HCT116 (cell line): Measurements from ENCODE around the gene CENPX. TPM values are rescaled to one million over a fixed set of nuclear protein-coding genes. Genes with fewer than 3 reads are reported as not detected.

Experiments used
- ATAC-seq: fragments of 200-7000 bp; cut with Tn5 transposase; 2 replicates; pipeline ENCODE4 v1.9.1; 2020; ENCODE audit warnings: mild to moderate bottlenecking, moderate library complexity
- BruUV-seq: library from RNA; stranded (reverse); fragments of 400-500 nt; replicated peaks from 2 replicates; lab custom pipeline; 2021; lab: Mats Ljungman, UMichigan
- CTCF ChIA-PET: fragments of 300-600 bp; sonication (Branson Sonifier 250); formaldehyde crosslinking; loops from one replicate; lab custom pipeline; 2021; ENCODE audit warnings: antibody characterized with exemption; lab: Charles Lee
- POLR2A ChIA-PET: fragments of 300-600, 350-600 bp; sonication (Branson Sonifier 250); formaldehyde crosslinking; loops from one replicate; lab custom pipeline; 2021; ENCODE audit warnings: antibody characterized with exemption; lab: Charles Lee
- RAD21 ChIA-PET, 2 experiments: fragments of 300-600 bp; sonication (Branson Sonifier 250); formaldehyde crosslinking; loops; one replicate each; lab custom pipeline; 2023; ENCODE audit warnings: low total read pairs in 2 of 2; ENCODE audit not compliant: uncharacterized antibody in 2 of 2, unreplicated experiment in 2 of 2, low non-redundant PET in 1 of 2; lab: Charles Lee
- DNase-seq: peaks from one replicate; pipeline ENCODE4 v3.0.0-alpha.2; 2010; ENCODE audit warnings: low read depth, low spot score
- H2AFZ ChIP-seq: fragments of 200-600 bp; shearing (Covaris generic), sonication (generic); 2 replicates; pipeline ENCODE4 v1.6.1; 2017; ENCODE audit warnings: low read depth, mixed run types, mixed read lengths, antibody characterized with exemption, low read length; ENCODE audit not compliant: poor library complexity, severe bottlenecking
- H3K27ac ChIP-seq: 2 replicates; pipeline ENCODE4 v1.5.1; 2012; ENCODE audit warnings: low read depth, low read length
- H3K27me3 ChIP-seq: fragments of 200-600 bp; sonication (generic); 2 replicates; pipeline ENCODE4 v1.6.1; 2016; ENCODE audit warnings: mixed run types, low read length, mixed read lengths; ENCODE audit not compliant: insufficient read depth
- H3K36me3 ChIP-seq, 2 experiments: fragments of 200-500 bp in 1 of 2; fragments of 200-600 bp in 1 of 2; sonication (Bioruptor generic) in 1 of 2; sonication (generic) in 1 of 2; 2 replicates each; pipeline versions ENCODE4 v1.5.1 to v1.6.1; 2014 to 2016; ENCODE audit warnings: low read length in 2 of 2, inconsistent platforms in 1 of 2, mixed read lengths in 1 of 2, mixed run types in 1 of 2; ENCODE audit not compliant: insufficient read depth in 2 of 2, control insufficient read depth in 1 of 2
- H3K4me1 ChIP-seq, 2 experiments: fragments of 200-600 bp in 1 of 2; sonication (generic) in 1 of 2; 2 replicates each; pipeline versions ENCODE4 v1.5.1 to v1.6.1; 2012 to 2017; ENCODE audit warnings: low read length in 2 of 2, inconsistent platforms in 1 of 2, mild to moderate bottlenecking in 1 of 2, mixed read lengths in 1 of 2, mixed run types in 1 of 2, moderate library complexity in 1 of 2; ENCODE audit not compliant: insufficient read depth in 2 of 2, control insufficient read depth in 1 of 2
- H3K4me2 ChIP-seq: fragments of 200-600 bp; sonication (generic); 2 replicates; pipeline ENCODE4 v1.6.1; 2017; ENCODE audit warnings: mixed run types, low read length, mixed read lengths
- H3K4me3 ChIP-seq, 2 experiments: fragments of 200-600 bp in 1 of 2; sonication (generic) in 1 of 2; replicated peaks in 1 of 2; 2 replicates each; pipeline ENCODE4 v1.5.1; 2011 to 2016; ENCODE audit warnings: low read length in 2 of 2, control low read depth in 1 of 2, low read depth in 1 of 2, mild to moderate bottlenecking in 1 of 2, mixed read lengths in 1 of 2, mixed run types in 1 of 2
- H3K79me2 ChIP-seq: fragments of 200-600 bp; sonication (generic); 2 replicates; pipeline ENCODE4 v1.6.1; 2017; ENCODE audit warnings: mild to moderate bottlenecking, mixed run types, low read length, moderate library complexity, mixed read lengths; ENCODE audit not compliant: insufficient read depth
- H3K9ac ChIP-seq: fragments of 200-600 bp; sonication (generic); 2 replicates; pipeline ENCODE4 v1.6.1; 2016; ENCODE audit warnings: low read length, mixed read lengths
- H3K9me2 ChIP-seq: fragments of 200-600 bp; sonication (generic), shearing (Covaris generic); 2 replicates; pipeline ENCODE4 v1.6.1; 2017; ENCODE audit warnings: mixed run types, mild to moderate bottlenecking, moderate library complexity; ENCODE audit not compliant: insufficient read depth
- H3K9me3 ChIP-seq, 2 experiments: fragments of 200-500 bp in 1 of 2; fragments of 200-600 bp in 1 of 2; sonication (Bioruptor generic) in 1 of 2; sonication (generic) in 1 of 2; 2 replicates each; pipeline ENCODE4 v1.6.1; 2014 to 2017; ENCODE audit warnings: low read length in 2 of 2, mixed read lengths in 2 of 2, inconsistent platforms in 1 of 2, low read depth in 1 of 2, mild to moderate bottlenecking in 1 of 2, mixed run types in 1 of 2, moderate library complexity in 1 of 2; ENCODE audit not compliant: control insufficient read depth in 1 of 2, insufficient read depth in 1 of 2
- H4K20me1 ChIP-seq: fragments of 200-600 bp; sonication (generic), shearing (Covaris generic); 2 replicates; pipeline ENCODE4 v1.6.1; 2017; ENCODE audit warnings: mixed run types, mild to moderate bottlenecking, moderate library complexity; ENCODE audit not compliant: insufficient read depth
- CTCF ChIP-seq, 3 experiments: fragments of 200-600 bp in 1 of 3; sonication (generic) in 1 of 3; IDR thresholded peaks in 2 of 3; conservative IDR thresholded peaks in 1 of 3; 2 replicates each; pipeline ENCODE4 v1.5.1; 2012 to 2017; ENCODE audit warnings: low read depth in 2 of 3, low read length in 2 of 3, antibody characterized with exemption in 1 of 3, borderline replicate concordance in 1 of 3, control low read depth in 1 of 3, mild to moderate bottlenecking in 1 of 3, mixed read lengths in 1 of 3, mixed run types in 1 of 3, moderate library complexity in 1 of 3; ENCODE audit not compliant: insufficient read depth in 1 of 3
- POLR2A ChIP-seq: IDR thresholded peaks from 2 replicates; pipeline ENCODE4 v1.7.0; 2011; ENCODE audit warnings: borderline replicate concordance; ENCODE audit not compliant: insufficient read depth, insufficient read length; ENCODE audit errors: extremely low read depth
- POLR2AphosphoS5 ChIP-seq: IDR thresholded peaks from 2 replicates; pipeline ENCODE4 v1.6.1; 2011; ENCODE audit warnings: mild to moderate bottlenecking, low read depth, low read length, moderate library complexity
- RAD21 ChIP-seq: IDR thresholded peaks from 2 replicates; pipeline ENCODE4 v1.6.1; 2012; ENCODE audit warnings: low read depth, mild to moderate bottlenecking
- ZFX ChIP-seq: fragments of 450-650 bp; IDR thresholded peaks from 2 replicates; pipeline ENCODE4 v1.6.1; 2017
- ZNF274 ChIP-seq: fragments of 200-500 bp; sonication (Bioruptor generic); IDR thresholded peaks from 2 replicates; pipeline ENCODE4 v1.6.1; 2014; ENCODE audit warnings: mild to moderate bottlenecking, low read depth, low read length, inconsistent platforms
- intact Hi-C: fragments of 100-400 bp; cut with micrococcal nuclease; formaldehyde crosslinking; loops from 2 replicates; pipeline ENCODE4 v1.10.0; 2022
- total RNA-seq: library from RNA; stranded (reverse); gene quantifications from one replicate; pipeline ENCODE4 v1.2.1, GENCODE V29; 2021; ENCODE audit not compliant: unreplicated experiment
- TF ChIP-seq, protein P1 (sequence below): IDR thresholded peaks from 2 replicates; pipeline ENCODE4 v1.6.1; 2012

CENPX gene
- total RNA-seq, 1 experiment from 2014 or later, result 184 TPM

DNA sequence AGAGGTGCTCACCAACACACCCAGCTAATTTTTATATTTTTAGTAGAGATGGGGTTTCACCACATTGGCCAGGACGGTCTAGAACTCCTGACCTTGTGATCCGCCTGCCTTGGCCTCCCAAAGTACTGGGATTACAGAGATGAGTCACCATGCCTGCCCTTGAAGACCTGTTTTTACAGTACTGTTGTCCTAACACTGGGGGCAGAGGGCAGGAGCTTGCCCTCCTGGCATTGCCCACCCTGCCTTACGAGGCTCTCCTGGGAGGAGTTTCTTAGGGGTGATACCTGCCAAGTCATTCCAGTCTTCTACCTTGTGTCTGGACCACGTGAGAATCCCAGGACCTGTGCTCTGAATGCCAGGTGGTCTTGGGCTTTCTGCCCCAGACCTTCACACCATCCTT, 42.6 kb downstream of the CENPX start (continued):
- TF ChIP-seq CTCF (IDR thresholded peaks at IDR 0.05 in 2 of 3, conservative IDR thresholded peaks at IDR 0.05 in 1 of 3; ENCODE audit: borderline replicate concordance in 1 of 3, insufficient read depth in 1 of 3, low read depth in 2 of 3, low read length in 2 of 3), result no peak
- no peak for TF ChIP-seq ZFX
- TF ChIP-seq ZNF274, result no peak

- peak overlapping the region; percentile 94; the same call in 1 of the 2 replicates for H3K27ac ChIP-seq
- peak overlapping the region; percentile 78 to 92 for H3K4me3 ChIP-seq
- RAD21 ChIA-PET, result interaction anchor here in 1 of 2 experiments (0.5 kb wide), 1 partner anchor 51 kb away, joined by 3 read pairs; the partner anchor contains the start of gene MAFG
- no peaks in the 10 kb centered on the region for H3K9me3 ChIP-seq
- TF ChIP-seq, protein P1, sequence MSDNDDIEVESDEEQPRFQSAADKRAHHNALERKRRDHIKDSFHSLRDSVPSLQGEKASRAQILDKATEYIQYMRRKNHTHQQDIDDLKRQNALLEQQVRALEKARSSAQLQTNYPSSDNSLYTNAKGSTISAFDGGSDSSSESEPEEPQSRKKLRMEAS, result no peak
- TF ChIP-seq RAD21 (no peak), POLR2AphosphoS5 (no peak), ZFX (no peak), POLR2A (no peak)
- TF ChIP-seq, all 23 proteins: peak for 0
- Histone ChIP-seq H3K9me2 (no peaks in the 10 kb centered on the region), H4K20me1 (no peaks in the 10 kb centered on the region), H3K79me2 (no peaks in the 10 kb centered on the region; the same call in 1 of the 2 replicates), H3K9ac (peak overlapping the region; percentile 95), H3K4me1 (peaks cover 12 to 41% of the 10 kb centered on the region in 2 experiments), H2AFZ (no peak overlapping the region), H3K4me2 (peak overlapping the region; percentile 98), H3K36me3 (peaks cover 2 to 9% of the 10 kb centered on the region in 2 experiments; a peak in 3 of 4 replicates), H3K27me3 (no peaks in the 10 kb centered on the region)
- DNase-seq (no peak), ATAC-seq (no peak)
- POLR2A ChIA-PET, result interaction anchor here (1.0 kb wide), 1 partner anchor 11 kb away, joined by 4 read pairs; no protein-coding TSS in a partner anchor
- BruUV-seq, result no TSS peak
- intact Hi-C loops, result no loop called here
- CTCF ChIA-PET, result no interaction called here
These were observed 44.0 kb downstream of the CENPX start for GRCh38 chr17:81978524-81979298.
